Measurements from ENCODE around the gene C2orf69.

Gene C2orf69

DNA sequence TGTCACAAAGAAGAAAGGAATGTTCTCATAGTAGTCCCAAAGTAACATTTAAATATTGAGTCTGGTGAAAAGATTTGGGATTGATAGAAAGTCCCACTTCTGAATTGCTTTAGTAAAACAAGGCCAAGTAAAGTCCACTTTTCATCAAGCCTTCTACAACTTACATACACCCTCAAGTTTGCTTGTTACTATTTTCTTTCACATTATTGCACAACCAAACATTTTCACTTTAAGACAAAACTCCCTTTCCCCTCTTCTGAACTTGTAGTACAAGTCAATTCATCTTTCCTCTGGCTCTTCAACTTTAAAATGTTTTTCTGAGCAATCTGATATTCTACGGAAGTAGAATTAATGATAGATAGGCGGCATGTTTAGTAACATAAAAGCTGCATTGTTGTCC is 55.3 kb downstream of the C2orf69 start:
- DNase-seq (ENCODE audit: low read depth): no peak
- TF ChIP-seq, protein P1, sequence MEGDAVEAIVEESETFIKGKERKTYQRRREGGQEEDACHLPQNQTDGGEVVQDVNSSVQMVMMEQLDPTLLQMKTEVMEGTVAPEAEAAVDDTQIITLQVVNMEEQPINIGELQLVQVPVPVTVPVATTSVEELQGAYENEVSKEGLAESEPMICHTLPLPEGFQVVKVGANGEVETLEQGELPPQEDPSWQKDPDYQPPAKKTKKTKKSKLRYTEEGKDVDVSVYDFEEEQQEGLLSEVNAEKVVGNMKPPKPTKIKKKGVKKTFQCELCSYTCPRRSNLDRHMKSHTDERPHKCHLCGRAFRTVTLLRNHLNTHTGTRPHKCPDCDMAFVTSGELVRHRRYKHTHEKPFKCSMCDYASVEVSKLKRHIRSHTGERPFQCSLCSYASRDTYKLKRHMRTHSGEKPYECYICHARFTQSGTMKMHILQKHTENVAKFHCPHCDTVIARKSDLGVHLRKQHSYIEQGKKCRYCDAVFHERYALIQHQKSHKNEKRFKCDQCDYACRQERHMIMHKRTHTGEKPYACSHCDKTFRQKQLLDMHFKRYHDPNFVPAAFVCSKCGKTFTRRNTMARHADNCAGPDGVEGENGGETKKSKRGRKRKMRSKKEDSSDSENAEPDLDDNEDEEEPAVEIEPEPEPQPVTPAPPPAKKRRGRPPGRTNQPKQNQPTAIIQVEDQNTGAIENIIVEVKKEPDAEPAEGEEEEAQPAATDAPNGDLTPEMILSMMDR (conservative IDR thresholded peaks at IDR 0.05; ENCODE audit: low read length): no peak
- H3K4me3 ChIP-seq (ENCODE audit: low read length): no peak overlapping the region

DNA sequence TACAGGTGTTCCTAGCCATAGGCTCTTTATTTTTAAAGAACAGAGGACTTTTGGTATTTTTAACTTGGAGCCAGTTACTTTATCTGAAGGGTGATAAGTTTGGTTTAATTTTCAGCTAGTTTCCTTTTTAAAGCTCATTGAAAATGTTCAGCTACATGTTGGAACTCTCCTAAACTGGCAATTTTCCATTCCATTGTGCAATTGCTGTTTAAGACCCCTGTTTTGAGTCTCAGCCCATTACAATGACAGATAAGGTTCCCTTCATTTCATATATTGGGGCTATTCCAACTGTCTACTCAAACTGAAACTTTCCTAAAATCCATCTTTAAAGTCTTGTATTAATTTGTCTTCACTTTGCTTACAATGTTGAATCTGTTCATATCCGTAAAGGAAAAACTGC is 55.9 kb downstream of the C2orf69 start:
- no peak for DNase-seq (ENCODE audit: low read depth)
- H3K4me3 ChIP-seq (ENCODE audit: low read length): no peak overlapping the region
- TF ChIP-seq, protein P1 (conservative IDR thresholded peaks at IDR 0.05; ENCODE audit: low read length): no peak

DNA sequence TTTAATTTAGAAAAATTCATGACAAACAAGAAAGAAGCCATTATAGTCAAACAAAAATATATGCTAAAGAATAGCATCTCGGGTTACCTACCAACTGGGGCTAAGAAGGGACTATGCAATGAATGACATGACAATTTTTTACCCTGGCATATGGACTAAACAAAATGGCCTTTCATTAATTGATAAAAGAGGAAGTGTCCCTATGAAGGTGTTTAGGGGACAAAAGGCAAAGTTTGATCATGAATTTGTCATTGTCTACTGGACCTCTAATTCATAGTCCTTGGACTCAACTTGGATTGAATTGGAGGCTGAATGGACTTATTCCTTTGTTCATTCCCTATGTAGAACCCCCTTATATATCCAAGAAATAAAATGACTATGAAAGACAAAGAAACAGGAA is 57.0 kb downstream of the C2orf69 start:
- no peak overlapping the region for H3K4me3 ChIP-seq (ENCODE audit: low read length)
- DNase-seq (ENCODE audit: low read depth): no peak
- TF ChIP-seq, protein P1 (conservative IDR thresholded peaks at IDR 0.05; ENCODE audit: low read length): no peak

DNA sequence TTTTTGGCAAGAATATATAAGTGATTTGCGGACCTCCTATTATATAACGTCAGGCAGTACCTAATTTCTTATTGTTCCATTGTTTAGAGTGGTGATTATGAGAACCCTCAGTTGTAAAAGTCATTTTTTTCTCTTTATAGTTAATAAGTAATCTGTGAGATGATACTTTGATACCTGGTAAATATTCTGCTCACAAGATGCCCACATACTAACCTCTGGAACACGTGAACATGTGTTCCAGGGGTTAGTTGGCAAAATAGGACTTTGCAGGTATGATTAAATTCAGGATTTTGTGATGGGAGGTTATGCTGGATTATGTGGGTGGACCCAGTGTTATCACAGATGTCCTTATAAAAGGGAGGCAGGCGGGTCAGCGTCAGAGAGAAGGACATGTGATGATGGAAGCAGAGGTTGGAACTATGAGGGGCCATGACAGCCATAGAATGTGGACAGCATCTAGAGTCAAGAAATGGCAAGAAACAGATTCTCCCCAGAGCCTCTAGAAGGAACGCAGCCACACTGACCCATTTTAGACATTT is 61.1 kb downstream of the C2orf69 start:
- TF ChIP-seq, protein P1 (conservative IDR thresholded peaks at IDR 0.05; ENCODE audit: low read length): no peak

DNA sequence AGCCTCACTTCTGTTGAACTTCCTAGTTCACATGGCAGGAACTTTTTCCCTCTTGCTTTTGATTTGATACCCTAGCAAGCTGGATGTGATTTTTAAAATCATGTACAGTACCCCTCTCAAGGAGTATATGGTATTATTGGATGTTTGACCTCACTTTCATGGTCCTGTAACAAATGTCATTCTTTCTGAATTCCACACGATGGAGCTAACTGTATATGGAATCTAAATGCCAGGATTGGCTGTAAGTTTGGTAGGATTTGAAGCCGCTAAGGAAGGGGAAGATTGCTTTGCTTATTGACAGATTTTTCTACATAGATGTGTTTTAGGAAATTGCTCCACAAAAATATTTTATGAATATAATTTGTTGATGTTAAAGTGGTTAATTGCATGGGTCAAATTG is 62.6 kb downstream of the C2orf69 start:
- TF ChIP-seq, protein P1 (conservative IDR thresholded peaks at IDR 0.05; ENCODE audit: low read length): peak; percentile 82
- DNase-seq (ENCODE audit: low read depth): peak; percentile 74
- H3K4me3 ChIP-seq (ENCODE audit: low read length): no peak overlapping the region

More for the DNA sequence above, 61.1 kb downstream of the C2orf69 start:
- no peak for DNase-seq (ENCODE audit: low read depth)
- no peak overlapping the region for H3K4me3 ChIP-seq (ENCODE audit: low read length)

- H3K4me3 ChIP-seq (ENCODE audit: low read length): no peak overlapping the region
- TF ChIP-seq, protein P1 (conservative IDR thresholded peaks at IDR 0.05; ENCODE audit: low read length): no peak
- DNase-seq (ENCODE audit: low read depth): peak; percentile 79
These were observed 64.3 kb downstream of the C2orf69 start for GRCh38 chr2:199975273-199975895.

Data from AG10803 (cell line).